HEK293T (cell line): ENCODE results near the gene EDRF1.

Experiments used
- BHLHE40 ChIP-seq: fragments of 450-650 bp; IDR thresholded peaks from 2 replicates; pipeline ENCODE4 v1.6.1; 2016; ENCODE audit warnings: mild to moderate bottlenecking, moderate library complexity, borderline replicate concordance
- FOXA1 ChIP-seq: fragments of 450-650 bp; IDR thresholded peaks from 2 replicates; pipeline ENCODE4 v1.6.1; 2016; ENCODE audit warnings: mild to moderate bottlenecking
- FOXK2 ChIP-seq: fragments of 450-650 bp; IDR thresholded peaks from 2 replicates; pipeline ENCODE4 v1.6.1; 2016; ENCODE audit warnings: mild to moderate bottlenecking
- FOXM1 ChIP-seq: fragments of 450-650 bp; IDR thresholded peaks from 2 replicates; pipeline ENCODE4 v1.6.1; 2017; ENCODE audit warnings: mild to moderate bottlenecking, borderline replicate concordance
- NFRKB ChIP-seq: fragments of 450-650 bp; IDR thresholded peaks from 2 replicates; pipeline ENCODE4 v1.6.1; 2016; ENCODE audit warnings: mild to moderate bottlenecking, moderate library complexity
- PKNOX1 ChIP-seq: fragments of 450-650 bp; IDR thresholded peaks from 2 replicates; pipeline ENCODE4 v1.6.1; 2016
- SP1 ChIP-seq: fragments of 450-650 bp; IDR thresholded peaks from 2 replicates; pipeline ENCODE4 v1.6.1; 2017
- TARDBP ChIP-seq: fragments of 450-650 bp; IDR thresholded peaks from 2 replicates; pipeline ENCODE4 v1.6.1; 2016
- ZNF384 ChIP-seq: fragments of 450-650 bp; IDR thresholded peaks from 2 replicates; pipeline ENCODE4 v1.6.1; 2016

- no peak for TF ChIP-seq FOXM1
- TF ChIP-seq BHLHE40: no peak
- no peak for TF ChIP-seq SP1
- TF ChIP-seq PKNOX1: no peak
- no peak for TF ChIP-seq FOXA1
- TF ChIP-seq ZNF384: no peak
- no peak for TF ChIP-seq NFRKB
- TF ChIP-seq FOXK2: no peak
- no peak for TF ChIP-seq TARDBP
Measured at GRCh38 chr10:125781374-125781773, 61.9 kb downstream of the EDRF1 start.
